ENCODE data around the gene NAA16.

The NAA16 gene

GRCh38 chr13:41426047-41426446 is 115.0 kb downstream of the NAA16 start:
- DNase-seq (ENCODE audit: low read depth) = no peak
- H3K4me3 ChIP-seq (ENCODE audit: low read depth, low read length) = no peak overlapping the region
- no peak for TF ChIP-seq CTCF (IDR thresholded peaks at IDR 0.05; ENCODE audit: low read depth, low read length, missing control alignments)

All from GM12864 (cell line).